Ureter (tissue), 1 donor: ENCODE data around the gene DLL3. TPM values are rescaled to one million over a fixed set of nuclear protein-coding genes. Genes with fewer than 3 reads are reported as not detected.

Source experiments
- DNase-seq: peaks from one replicate; pipeline ENCODE4 v3.0.0-alpha.2; 2020; ENCODE audit warnings: low spot score
- total RNA-seq: library from RNA; stranded (reverse); gene quantifications from one replicate; pipeline ENCODE4 v1.2.4, GENCODE V29; 2023
- donor health status: DM: yes; HTN: yes; CAD: no.

DLL3 gene
- total RNA-seq, 1 donor from 2014 or later = not detected

DNA sequence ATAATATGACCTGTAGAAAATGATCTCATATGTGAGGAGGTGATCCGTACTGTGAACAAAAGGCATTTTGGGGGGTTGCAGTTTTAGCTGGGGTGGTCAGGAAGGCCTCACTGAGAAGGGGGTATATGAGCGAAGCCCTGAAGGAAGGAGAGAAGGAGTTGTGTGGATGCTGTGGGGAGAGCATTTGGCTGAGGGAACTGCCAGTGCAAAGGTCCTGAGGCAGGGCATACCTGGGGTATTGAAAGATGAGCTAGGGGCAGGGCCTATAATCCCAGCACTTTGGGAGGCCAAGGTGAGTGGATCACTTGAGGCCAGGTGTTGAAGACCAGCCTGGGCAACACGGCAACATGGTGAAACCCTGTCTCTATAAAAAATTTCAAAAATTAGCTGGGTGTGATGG lies 18.7 kb downstream of the DLL3 start:
- DNase-seq = no peak

DNA sequence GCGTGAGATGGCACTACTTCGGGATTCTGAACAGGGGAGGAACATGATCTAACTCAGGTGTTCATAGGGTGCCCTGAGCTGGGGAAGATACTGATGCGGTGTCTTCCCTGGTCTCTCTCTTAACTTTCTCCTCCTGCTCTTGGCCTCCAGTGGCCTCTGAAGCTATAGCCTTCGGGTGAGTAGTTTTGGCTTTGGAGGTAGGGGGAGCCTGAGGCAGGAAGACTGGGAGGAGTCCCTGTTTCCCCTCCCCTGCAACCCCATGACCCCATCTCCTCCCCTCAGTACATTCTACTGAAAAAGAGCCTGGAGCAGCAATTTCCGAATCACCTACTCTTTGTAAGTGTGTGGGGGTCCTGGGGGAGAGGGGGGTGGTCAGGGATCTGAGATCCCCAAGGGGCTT lies 19.7 kb downstream of the DLL3 start:
- DNase-seq = no peak

DNA sequence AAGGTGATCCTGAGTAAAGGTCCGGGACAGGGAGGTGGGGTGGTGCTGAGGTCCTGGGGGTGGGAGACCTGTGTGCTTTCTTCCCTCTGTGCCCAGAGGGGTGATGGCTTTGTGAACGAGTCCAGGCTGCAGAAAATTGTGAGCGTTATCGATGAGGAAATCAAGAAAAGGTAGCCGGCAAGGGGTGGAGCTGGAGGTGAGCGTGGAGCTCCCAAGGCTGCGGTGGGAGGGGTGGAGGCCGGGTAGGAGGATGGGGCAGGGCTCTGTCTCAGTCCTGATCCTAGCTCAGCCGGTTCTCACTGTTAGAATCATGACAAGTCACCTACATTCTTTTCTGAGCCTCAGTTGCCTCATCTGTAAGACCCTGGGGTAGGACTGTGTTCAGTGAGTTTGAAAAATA lies 20.2 kb downstream of the DLL3 start:
- no peak for DNase-seq

DNA sequence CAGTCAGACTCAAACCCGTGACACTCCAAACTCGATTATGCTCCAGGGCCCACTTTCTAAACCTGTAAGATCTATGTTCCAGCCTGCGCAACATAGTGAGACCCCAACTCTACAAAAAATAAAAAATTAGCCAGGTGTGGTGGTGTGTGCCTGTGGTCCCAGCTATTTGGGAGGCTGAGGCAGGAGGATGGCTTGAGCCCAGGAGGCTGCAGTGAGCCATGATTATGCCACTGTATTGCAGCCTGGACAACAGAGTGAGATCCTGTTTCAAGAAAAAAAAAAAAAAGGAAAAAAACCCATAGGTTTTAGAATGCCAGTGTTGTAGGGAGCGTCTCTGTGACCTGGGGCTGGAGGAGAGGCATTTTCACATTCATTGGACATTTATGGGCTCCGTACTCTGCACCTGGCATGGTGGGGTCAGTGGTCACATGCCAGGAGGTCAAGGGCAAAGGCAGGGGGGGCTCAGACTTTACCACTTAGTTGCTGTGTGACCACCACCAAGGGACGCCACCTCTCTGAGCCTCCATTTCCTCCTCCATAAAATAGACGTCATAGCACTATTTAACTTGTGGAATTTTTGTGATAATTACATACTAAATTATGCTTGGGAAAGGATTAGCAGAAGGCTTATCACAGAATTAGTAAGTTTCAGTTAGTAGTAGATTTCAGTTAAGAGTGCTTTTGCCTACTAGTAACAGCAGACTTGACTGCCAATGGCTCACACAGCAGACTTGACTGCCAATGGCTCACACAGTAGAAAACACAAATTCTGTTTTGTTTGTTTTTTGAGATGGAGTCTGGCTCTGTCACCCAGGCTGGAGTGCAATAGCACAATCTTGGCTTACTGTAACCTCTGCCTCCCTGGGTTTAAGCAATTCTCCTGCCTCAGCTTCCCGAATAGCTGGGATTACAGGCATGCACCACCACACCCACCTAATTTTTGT lies 22.1 kb downstream of the DLL3 start:
- no peak for DNase-seq

DNA sequence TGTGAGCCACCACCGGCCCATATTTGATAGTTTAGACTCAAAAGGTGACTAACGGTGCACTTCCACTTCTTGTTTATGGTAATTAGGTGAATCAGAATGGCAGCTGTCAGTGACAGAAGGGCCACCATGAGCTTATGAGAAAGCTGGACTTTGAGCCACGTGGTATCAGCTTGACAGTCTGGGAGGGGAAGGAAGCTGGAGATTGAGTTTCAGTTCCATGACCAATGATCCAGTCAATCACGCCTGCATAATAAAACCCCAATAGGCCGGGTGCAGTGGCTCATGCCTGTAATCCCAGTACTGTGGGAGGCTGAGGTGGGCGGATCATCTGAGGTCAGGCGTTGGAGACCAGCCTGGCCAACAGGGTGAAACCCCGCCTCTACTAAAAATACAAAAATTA lies 25.7 kb downstream of the DLL3 start:
- DNase-seq = no peak

DNA sequence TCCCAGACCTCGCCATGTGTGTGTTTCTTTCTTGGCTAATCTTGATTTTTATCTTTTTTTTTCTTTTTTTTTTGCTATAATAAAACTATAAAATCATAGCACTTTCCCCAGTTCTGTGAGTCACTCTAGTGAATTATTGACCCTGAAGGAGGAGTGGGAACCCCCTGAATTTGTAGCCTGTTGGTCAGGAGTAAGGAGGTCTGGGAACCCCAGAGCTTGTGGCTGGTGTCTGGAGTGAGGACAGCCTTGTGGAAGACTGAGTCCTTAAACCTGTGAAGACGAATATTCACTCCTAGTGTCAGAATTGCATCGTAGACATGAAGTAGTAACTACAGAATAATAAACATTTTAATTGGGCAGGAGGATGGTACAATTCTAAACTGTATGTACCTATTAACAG lies 26.5 kb downstream of the DLL3 start:
- no peak for DNase-seq

DNA sequence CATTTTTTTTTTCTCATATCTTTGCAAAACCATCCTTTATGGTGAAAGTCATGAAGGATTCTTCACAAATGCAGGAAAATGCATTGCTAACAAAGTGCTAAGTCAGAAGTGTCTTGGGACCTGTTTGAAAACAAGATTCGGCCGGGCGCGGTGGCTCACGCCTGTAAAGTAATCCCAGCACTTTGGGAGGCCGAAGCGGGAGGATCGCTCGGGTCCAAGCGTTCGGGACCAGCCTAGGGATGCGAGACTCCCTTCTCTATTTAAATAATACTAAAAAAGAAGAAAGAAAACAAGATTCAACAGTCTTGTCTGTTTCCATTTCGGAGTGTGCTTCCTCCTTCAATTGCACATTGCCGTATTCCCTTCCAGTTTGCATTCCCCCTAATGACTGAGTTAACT lies 33.1 kb downstream of the DLL3 start:
- no peak for DNase-seq

DNA sequence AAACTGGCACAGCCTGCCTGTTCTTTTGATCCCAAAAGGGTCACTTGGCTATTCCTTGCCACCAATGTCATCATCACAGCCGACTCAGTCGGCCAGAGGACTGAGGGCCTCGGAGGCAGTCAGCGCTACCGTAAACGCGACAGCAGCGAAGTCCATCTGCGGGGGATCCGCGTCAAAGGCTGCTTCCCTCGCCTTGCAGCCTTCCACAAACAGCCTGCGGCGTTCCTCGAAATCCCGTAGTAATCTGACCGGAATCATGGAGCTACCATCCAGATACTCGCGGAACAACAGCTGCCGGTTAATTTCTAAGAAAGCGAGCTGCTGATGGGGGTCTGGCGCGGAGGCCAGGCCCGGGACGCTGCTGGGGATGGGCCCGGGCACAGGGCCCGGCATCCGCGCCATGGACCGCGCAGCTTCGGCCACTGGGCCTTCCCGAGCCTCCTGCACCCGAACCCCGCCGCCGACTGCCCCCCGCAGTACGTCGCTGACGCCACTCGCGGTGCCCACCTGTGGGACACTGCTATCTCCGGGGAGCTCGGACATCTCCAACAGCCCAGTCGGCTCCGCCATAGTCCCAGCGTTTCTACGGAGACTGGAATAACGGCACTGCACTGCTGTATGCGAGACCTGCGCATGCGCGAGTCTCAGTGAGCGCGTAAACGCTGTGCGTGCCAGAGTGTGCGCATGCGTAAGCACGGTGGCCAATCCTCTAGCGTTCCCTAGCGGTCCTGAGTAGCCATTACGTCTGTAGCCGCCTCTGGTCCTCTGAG lies 33.7 kb downstream of the DLL3 start, which contains the start of gene EID2B:
Gene EID2B, minus strand, starts transcription at position 620 of the 770 bp plus-strand sequence. Its CDS starts 50 bp downstream, at position 570.
- DNase-seq = peak; percentile 95

DNA sequence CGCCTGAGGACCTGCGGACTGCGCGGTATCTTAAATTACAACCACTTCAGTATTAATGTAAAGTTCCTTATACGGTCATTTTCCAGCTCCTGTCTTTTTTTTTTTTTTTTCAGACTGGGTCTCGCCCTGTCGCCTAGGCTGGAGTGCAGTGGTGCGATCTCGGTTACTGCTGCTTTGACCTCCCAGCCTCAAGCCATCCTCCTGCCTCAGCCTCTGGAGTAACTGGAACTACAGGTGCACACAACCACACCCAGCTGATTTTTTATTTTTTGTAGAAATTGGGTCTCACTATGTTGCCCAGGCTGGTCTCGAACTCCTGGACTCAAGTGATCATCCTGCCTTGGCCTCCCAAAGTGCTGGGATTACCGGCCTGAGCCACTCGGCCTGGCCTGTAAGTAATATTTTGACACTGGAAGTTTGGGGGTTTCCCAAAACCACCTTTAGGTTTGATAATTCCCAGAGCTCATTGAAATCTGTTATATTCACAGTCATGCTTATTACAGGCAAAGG lies 34.3 kb downstream of the DLL3 start:
- DNase-seq = no peak

DNA sequence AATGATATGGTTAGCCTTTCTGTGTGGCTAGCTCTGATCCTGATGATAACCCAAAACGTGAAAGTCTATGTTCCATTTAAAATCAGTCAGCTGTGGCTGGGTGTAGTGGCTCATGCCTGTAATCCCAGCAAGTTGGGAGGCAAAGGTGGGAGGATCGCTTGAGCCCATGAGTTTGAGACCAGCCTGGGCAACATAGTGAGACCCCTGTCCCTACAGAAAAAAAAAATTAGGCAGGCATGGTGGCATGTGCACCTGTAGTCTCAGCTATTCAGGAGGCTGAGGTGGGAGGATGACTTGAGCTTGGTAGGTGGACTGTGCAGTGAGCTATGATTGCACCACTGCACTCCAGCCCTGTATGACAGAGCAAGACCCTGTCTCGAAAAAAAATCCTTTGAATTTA lies 35.0 kb downstream of the DLL3 start:
- no peak for DNase-seq

DNA sequence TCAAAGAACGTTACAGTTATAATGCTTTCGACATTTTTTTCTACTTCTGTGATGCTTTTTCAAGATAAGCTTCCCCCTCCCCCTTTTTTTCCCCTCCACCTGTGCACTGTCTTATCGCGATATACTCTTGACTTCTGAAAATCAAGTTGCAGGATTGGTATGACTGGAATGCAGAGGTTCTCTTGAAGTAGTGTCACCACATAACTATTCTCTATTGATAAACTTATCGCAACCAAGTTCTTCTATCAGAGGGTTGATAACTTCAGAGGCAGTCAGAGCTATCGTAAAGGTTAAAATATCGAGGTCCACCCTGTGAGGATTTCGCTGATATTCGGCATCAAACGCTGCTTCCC lies 40.4 kb downstream of the DLL3 start:
- DNase-seq = no peak

DNA sequence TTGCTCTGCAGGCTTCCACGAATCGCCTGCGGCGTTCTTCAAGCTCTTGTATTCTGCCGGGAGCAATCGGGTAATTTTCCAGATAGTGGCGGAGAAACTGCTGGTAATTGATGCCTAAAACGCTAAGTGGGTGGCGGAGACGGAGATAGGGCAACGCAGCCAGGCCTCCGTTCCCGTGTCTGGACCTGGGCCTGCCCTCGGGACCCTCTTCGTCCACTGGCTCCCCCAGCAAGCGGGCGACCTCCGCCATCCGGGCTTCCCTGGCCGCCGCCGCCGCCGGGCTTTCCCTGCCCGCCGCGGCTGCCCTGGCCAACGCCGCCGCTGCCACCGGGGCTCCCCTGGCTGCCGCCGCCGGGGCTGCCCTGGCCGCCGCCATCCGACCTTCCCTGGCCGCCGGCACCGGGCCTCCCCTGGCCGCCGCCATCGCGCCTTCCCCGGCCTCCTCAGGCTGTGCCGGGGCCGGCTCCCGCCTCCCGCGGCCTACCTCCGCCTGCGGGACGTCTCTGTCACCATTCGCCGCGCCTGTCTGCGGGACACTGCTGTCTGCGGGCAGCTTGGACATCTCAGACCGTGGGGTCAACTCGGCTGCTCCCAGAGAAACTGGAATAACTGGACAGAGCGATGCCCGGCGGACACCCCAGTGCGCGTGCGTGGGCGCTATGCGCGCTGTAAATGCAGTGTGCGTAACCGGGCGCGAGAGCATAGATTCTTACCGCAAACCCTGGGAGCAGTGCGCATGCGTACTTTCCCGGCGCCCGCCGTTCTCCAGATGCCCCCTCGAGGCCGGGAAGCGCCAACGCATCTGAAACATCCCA lies 41.0 kb downstream of the DLL3 start, which contains the start of gene EID2:
Gene EID2, minus strand, starts transcription at position 644 of the 815 bp plus-strand sequence. Its CDS starts 82 bp downstream, at position 562.
- DNase-seq = peak; percentile 96

DNA sequence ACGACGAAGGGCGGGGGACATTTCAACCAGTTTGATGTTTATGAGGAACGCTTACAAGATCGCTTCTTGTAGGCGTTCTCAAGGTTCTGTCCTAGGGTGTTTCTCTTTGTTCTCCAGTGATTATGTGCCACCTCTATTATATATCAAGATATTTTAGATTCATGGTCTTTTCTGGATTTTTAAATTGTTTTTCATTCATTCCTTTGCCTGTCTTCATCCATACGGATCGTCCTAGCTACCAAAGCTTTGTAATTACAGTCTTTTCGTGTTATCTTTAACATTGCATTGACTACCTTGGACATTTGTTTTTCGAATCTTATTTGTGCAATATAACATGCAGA lies 41.6 kb downstream of the DLL3 start:
- no peak for DNase-seq

DNA sequence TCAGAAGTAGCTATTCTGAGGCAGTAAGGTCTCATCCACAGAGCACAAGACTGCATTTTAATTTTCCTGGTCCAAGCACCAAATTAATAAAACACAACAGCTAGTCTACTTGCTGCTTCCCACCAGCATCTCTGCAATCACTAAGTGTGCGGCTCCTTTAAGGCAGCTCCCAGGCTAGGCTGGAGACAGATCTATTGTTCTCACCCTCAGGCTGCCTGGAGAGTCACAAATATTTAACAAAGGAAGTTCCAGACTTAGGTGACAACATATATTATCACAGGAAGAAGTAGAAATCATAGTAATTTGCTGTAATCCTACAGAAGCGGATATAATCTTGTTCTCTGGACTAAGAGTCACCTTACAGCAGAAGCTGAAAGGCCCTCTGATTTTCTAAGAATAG lies 43.5 kb downstream of the DLL3 start:
- no peak for DNase-seq

DNA sequence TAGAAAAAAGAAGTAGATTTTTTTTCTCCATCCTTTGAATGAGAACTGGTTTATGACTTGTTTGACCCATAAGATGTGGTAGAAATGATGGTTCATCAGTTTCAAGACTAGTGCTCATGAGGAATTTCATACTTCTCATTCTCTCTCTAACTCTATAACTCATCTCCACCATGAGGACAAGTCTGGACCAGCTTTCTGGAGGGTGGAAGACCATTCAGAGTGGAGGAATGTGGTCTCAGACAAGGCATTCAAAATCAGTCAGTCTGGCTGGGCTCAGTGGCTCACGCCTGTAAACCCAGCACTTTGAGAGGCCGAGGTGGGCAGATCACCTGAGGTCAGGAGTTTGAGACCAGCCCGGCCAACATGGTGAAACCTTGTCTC lies 44.7 kb downstream of the DLL3 start:
- DNase-seq = no peak

DNA sequence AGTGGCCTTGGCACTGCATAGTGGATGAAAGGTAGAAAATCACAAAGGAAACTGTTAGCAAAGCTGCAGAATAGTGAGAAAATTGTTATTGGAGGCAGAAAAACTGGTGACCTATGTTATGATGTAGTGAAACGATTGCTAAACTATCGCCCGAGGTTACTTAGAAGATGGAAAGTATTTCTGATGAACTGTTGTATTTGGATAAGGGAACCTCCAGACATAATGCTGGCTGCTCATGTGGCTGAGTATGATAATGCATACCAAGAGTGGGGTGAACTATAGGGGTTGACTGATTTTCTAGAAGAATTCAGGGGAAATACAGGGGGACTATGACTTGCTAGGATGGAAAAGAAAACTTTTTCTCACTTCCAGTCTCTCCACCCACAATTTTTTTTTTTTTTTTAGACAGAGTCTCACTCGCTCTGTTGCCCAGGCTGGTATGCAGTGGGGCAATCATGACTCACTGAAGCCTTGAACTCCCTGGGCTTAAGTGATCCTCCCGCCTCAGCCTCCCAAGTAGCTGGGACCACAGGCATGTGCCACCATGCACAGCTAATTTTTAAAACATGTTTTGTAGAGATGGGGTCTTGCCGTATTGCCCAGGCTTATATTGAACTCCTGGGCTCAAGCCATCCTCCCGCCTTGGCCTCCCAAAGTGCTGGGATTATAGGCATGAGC lies 45.6 kb downstream of the DLL3 start:
- no peak for DNase-seq

DNA sequence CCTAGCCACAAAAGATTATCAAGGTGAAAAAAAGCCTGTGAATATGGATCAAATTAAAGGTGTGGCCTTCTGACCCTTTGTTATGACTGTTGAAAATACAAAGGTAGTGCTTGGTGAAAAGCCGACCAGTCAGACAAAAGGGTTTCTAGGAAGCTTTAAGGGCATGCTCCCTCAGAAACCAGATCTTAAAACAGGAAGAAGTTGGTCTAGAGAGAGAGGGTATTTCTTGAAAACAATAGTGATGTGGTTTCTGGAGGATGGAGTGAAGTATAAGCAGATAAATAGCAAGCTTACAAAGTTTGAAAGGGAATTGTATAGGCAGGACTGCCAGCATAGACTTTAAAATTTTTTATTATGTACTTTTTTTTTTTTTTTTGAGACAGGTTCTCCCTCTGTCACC lies 46.2 kb downstream of the DLL3 start:
- DNase-seq = no peak

DNA sequence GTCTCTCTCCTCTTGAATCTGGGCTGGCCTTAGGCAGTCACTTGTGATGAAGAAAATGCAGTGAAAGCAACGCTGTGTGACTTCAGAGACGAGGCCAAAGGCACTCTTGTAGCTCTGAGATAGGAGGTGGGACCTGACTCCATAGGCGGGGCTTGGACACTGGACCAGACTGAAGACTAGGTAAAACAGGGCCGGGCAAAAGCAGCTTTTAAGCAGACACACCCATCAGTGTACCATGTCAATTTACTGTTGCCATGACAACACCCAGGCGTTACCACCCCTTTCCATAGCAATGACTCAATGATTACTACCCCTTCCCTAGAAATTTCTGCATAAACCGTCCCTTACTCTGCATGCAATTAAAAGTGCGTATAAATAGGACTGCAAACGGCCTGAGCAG lies 47.9 kb downstream of the DLL3 start:
- no peak for DNase-seq

DNA sequence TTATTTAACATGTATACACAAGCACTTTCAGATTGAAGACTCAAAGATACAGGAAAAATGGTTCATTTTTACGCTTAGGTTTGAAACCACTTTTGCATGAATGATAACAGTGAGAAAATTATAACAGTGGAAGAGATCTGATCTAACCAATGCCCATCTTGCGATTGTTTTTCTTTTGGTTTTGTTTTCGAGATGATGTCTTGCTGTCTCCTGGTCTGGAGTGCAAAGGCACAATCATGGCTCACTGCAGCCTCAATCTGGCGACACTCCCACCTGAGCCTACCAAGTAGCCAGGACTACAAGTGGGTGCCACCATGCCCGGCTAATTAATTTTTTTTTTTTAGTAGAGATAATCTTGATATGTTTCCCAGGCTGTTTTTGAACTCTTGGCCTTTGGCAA lies 51.5 kb downstream of the DLL3 start:
- no peak for DNase-seq

DNA sequence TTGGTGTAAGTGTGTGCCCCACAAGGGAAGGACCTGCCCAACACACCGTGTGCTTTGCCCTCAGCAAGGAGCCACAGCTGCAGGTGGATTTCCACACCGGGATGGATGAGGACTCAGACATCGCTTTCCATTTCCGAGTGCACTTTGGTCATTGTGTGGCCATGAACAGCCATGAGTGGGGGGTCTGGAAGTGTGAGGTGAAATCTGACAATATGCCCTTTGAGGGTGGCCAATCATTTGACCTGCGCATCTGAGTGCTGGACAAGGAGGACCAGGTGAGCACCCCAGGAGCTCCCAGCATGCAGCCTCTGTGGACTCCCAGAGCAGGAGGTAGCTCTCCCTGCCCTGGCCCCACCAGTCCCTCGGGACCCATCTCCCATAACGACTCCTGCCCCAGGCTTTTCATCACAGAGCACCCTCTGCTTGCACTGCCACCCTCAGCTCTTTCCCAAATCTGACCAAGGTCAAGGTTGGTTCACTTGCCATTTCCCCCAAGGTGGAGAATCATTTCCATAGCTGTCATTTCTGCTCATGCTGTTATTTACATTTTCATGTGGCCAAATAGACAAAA lies 54.4 kb downstream of the DLL3 start:
- DNase-seq = no peak

DNA sequence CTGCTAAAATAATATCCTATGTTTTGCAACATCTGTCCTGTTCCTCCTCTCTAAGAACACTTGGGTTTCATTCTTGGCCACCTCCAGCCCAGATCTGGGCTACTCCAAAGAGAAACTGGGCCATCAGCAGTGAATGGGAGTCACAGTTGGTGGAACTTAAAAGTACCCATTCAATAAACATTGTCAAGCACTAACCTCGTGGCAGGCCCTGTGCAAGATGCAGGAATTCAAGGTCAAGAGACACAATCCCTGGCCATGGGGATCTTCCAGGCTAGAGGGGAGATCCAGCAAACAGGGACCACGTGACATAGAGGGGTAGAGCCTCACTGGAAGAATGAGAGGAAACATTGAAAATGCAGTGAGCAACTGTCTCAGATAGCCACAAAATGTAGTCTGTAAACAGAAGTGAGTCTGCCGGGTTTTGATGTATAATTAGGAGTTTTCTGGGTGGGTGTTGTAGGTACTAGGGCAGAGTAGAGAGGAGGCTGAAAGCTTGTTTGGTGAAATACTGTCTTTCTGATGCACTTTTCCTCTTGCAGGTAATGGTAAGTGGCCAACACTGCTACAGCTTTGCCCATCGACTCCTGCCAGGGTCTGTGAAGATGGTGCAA lies 56.1 kb downstream of the DLL3 start:
- DNase-seq = no peak
